H9 (cell line): ENCODE data around the gene P4HB. TPM values are rescaled to one million over a fixed set of nuclear protein-coding genes. Genes with fewer than 3 reads are reported as not detected.

Source experiments
- DNase-seq: peaks from one replicate; pipeline ENCODE4 v3.0.0-alpha.2; 2017
- H2AFZ ChIP-seq: one replicate; pipeline ENCODE4 v1.6.1; 2013; ENCODE audit warnings: mild to moderate bottlenecking, low read length, control low read depth, moderate library complexity
- H2AK5ac ChIP-seq: 2 replicates; pipeline ENCODE4 v1.6.1; 2013; ENCODE audit warnings: low read length, control low read depth, mixed read lengths; ENCODE audit not compliant: insufficient read length
- H2BK120ac ChIP-seq: one replicate; pipeline ENCODE4 v1.6.1; 2013; ENCODE audit warnings: low read depth, mild to moderate bottlenecking, low read length, control low read depth, inconsistent platforms; ENCODE audit not compliant: poor library complexity, severe bottlenecking
- H2BK12ac ChIP-seq: 2 replicates; pipeline ENCODE4 v1.6.1; 2013; ENCODE audit warnings: low read length, control low read depth, mixed read lengths, low read depth; ENCODE audit not compliant: insufficient read length
- H2BK15ac ChIP-seq: 2 replicates; pipeline ENCODE4 v1.6.1; 2013; ENCODE audit warnings: low read depth, low read length, control low read depth
- H2BK20ac ChIP-seq: one replicate; pipeline ENCODE4 v1.6.1; 2013; ENCODE audit warnings: low read depth, mild to moderate bottlenecking, low read length, control low read depth, inconsistent platforms; ENCODE audit not compliant: poor library complexity, severe bottlenecking
- H2BK5ac ChIP-seq: 2 replicates; pipeline ENCODE4 v1.6.1; 2013; ENCODE audit warnings: low read length, control low read depth, mixed read lengths; ENCODE audit not compliant: insufficient read length
- H3K14ac ChIP-seq: 2 replicates; pipeline ENCODE4 v1.6.1; 2013; ENCODE audit warnings: low read length, control low read depth; ENCODE audit not compliant: insufficient read depth
- H3K18ac ChIP-seq: 2 replicates; pipeline ENCODE4 v1.6.1; 2013; ENCODE audit warnings: low read depth, mild to moderate bottlenecking, mixed read lengths, low read length, control low read depth; ENCODE audit not compliant: insufficient read length
- H3K23ac ChIP-seq: 2 replicates; pipeline ENCODE4 v1.6.1; 2013; ENCODE audit warnings: low read length, control low read depth, mixed read lengths, low read depth; ENCODE audit not compliant: insufficient read length
- H3K23me2 ChIP-seq: 2 replicates; pipeline ENCODE4 v1.6.1; 2013; ENCODE audit warnings: low read depth, mild to moderate bottlenecking, mixed read lengths, low read length, control low read depth; ENCODE audit not compliant: insufficient read length, poor library complexity, severe bottlenecking
- H3K27ac ChIP-seq: 2 replicates; pipeline ENCODE4 v1.5.1; 2013; ENCODE audit warnings: low read length, control low read depth, mixed read lengths, low read depth; ENCODE audit not compliant: insufficient read length
- H3K27me3 ChIP-seq: 2 replicates; pipeline ENCODE4 v1.6.1; 2013; ENCODE audit warnings: low read length, control low read depth, inconsistent platforms; ENCODE audit not compliant: insufficient read depth
- H3K4ac ChIP-seq: 2 replicates; pipeline ENCODE4 v1.6.1; 2013; ENCODE audit warnings: low read depth, mild to moderate bottlenecking, control low read depth, inconsistent platforms, low read length, moderate library complexity
- H3K4me1 ChIP-seq: 2 replicates; pipeline ENCODE4 v1.6.1; 2013; ENCODE audit warnings: low read length, control low read depth, inconsistent platforms; ENCODE audit not compliant: insufficient read depth
- H3K4me2 ChIP-seq: 2 replicates; pipeline ENCODE4 v1.6.1; 2013; ENCODE audit warnings: low read length, control low read depth, mixed read lengths; ENCODE audit not compliant: insufficient read length, insufficient read depth
- H3K56ac ChIP-seq: 2 replicates; pipeline ENCODE4 v1.6.1; 2013; ENCODE audit warnings: low read depth, mild to moderate bottlenecking, mixed read lengths, low read length, control low read depth; ENCODE audit not compliant: insufficient read length
- H3K79me1 ChIP-seq: 2 replicates; pipeline ENCODE4 v1.6.1; 2013; ENCODE audit warnings: low read depth, mild to moderate bottlenecking, moderate library complexity, low read length, control low read depth, inconsistent platforms; ENCODE audit not compliant: insufficient read depth, poor library complexity, severe bottlenecking
- H3K79me2 ChIP-seq: 2 replicates; pipeline ENCODE4 v1.6.1; 2013; ENCODE audit warnings: low read length, control low read depth, inconsistent platforms; ENCODE audit not compliant: insufficient read depth
- H3K9ac ChIP-seq: 2 replicates; pipeline ENCODE4 v1.6.1; 2013; ENCODE audit warnings: low read length, control low read depth, mixed read lengths; ENCODE audit not compliant: insufficient read length; ENCODE audit errors: extremely low read depth
- H3K9me3 ChIP-seq: one replicate; pipeline ENCODE4 v1.6.1; 2013; ENCODE audit warnings: low read depth, low read length, inconsistent platforms; ENCODE audit not compliant: control insufficient read depth
- H3T11ph ChIP-seq: one replicate; pipeline ENCODE4 v1.6.1; 2013; ENCODE audit warnings: mild to moderate bottlenecking, low read length, control low read depth, inconsistent platforms
- H4K20me1 ChIP-seq: one replicate; pipeline ENCODE4 v1.6.1; 2013; ENCODE audit not compliant: control insufficient read depth, insufficient read length, insufficient read depth
- H4K5ac ChIP-seq: 2 replicates; pipeline ENCODE4 v1.6.1; 2013; ENCODE audit warnings: low read depth, mild to moderate bottlenecking, mixed read lengths, low read length, control low read depth; ENCODE audit not compliant: insufficient read length
- H4K8ac ChIP-seq: replicated peaks from 2 replicates; pipeline ENCODE4 v1.6.1; 2013; ENCODE audit warnings: low read length, control low read depth, mixed read lengths, low read depth; ENCODE audit not compliant: insufficient read length
- H4K91ac ChIP-seq: 2 replicates; pipeline ENCODE4 v1.6.1; 2013; ENCODE audit warnings: low read depth, mild to moderate bottlenecking, moderate library complexity, mixed read lengths, low read length, control low read depth; ENCODE audit not compliant: insufficient read length
- H3K27ac Mint-ChIP-seq, 3 experiments: 2 replicates in 2 of 3; 3 replicates in 1 of 3; pipeline ENCODE4 v1.8.0; 2020 to 2021; ENCODE audit warnings: mixed read lengths in 3 of 3, mild to moderate bottlenecking in 1 of 3, moderate library complexity in 1 of 3
- H3K27me3 Mint-ChIP-seq: 2 replicates; pipeline ENCODE4 v1.8.0; 2021; ENCODE audit warnings: low read depth, mild to moderate bottlenecking, moderate library complexity, mixed read lengths
- H3K36me3 Mint-ChIP-seq, 3 experiments: 2 replicates in 2 of 3; 3 replicates in 1 of 3; pipeline ENCODE4 v1.8.0; 2020 to 2021; ENCODE audit warnings: low read depth in 3 of 3, mixed read lengths in 3 of 3; ENCODE audit not compliant: insufficient read depth in 1 of 3
- H3K4me1 Mint-ChIP-seq, 2 experiments: 2 replicates each; pipeline ENCODE4 v1.8.0; 2020; ENCODE audit warnings: mixed read lengths in 2 of 2
- H3K4me3 Mint-ChIP-seq, 2 experiments: 2 replicates in 1 of 2; 3 replicates in 1 of 2; pipeline ENCODE4 v1.8.0; 2020 to 2021; ENCODE audit warnings: mild to moderate bottlenecking in 2 of 2, mixed read lengths in 2 of 2, moderate library complexity in 1 of 2
- H3K9me3 Mint-ChIP-seq, 2 experiments: 2 replicates in 1 of 2; 3 replicates in 1 of 2; pipeline ENCODE4 v1.8.0; 2020; ENCODE audit warnings: mild to moderate bottlenecking in 2 of 2, mixed read lengths in 2 of 2, moderate library complexity in 1 of 2
- WGBS: extraction: QIAGEN DNeasy Blood & Tissue Kit; methylation state at CpG from one replicate; pipeline ENCODE4 v1.1.7; 2013; ENCODE audit warnings: missing lambda C conversion rate, low lambda C conversion rate, mixed read lengths; ENCODE audit not compliant: insufficient read length; ENCODE audit errors: extremely low coverage; 5-methylcytosine and 5-hydroxymethylcytosine counted together
- total RNA-seq: library from RNA; stranded (reverse); gene quantifications from 2 replicates; pipeline ENCODE4 v1.2.1, GENCODE V29; 2021
- TF ChIP-seq, protein P1 (sequence below): fragments of 200-600 bp; sonication (generic); conservative IDR thresholded peaks from 3 replicates; pipeline ENCODE4 v1.8.0; 2021; ENCODE audit warnings: antibody characterized with exemption, mild to moderate bottlenecking

The P4HB gene
- total RNA-seq, 1 experiment from 2014 or later, result 366 TPM

DNA sequence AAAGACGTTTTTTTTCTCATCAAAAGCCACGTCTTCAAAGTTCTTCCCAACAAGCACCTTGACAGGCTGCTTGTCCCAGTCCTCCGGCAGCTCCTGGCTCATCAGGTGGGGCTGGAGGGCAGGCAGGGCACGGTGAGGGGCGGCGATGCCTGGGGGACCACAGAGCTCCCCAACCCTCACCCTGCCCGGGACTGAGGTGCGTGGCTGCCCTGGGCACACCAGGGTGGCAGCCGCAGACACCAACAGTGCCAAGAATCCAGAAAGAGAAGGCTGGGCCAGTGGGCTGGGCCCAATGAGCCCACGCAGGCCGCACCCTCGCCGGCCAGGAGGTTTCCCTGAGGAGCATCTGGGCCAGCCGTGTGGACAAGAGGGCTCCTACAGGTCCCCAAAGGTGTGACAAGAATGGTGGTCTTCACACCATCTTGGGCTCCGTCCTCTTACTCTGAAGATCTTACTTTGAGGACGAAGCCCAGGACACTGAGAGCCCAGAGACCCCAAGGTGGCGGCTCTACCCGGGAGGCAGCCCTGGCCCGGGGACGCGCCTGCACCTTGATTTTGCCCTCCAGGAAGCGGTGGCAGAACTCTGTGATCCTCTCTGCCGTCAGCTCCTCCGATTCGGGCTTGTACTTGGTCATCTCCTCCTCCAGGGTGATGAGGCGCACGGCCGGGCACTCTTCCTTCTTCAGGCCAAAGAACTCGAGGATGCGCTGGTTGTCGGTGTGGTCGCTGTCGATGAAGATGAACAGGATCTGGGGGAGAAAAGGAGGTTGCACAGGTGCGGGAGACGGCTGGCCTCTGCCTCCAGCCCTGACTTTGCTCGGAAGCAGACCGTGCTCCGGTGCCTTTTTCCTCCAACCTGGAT is 14.2 kb downstream of the P4HB start:
- H3K4me2 ChIP-seq, result no peak overlapping the region
- H3T11ph ChIP-seq, result no peak overlapping the region
- no peaks in the 10 kb centered on the region for H3K27me3 Mint-ChIP-seq
- no peak overlapping the region for H2BK5ac ChIP-seq
- H3K4me1 Mint-ChIP-seq, result no peaks in the 10 kb centered on the region
- H3K9ac ChIP-seq, result no peak overlapping the region
- DNase-seq, result no peak
- no peak overlapping the region for H3K27ac ChIP-seq
- no peak overlapping the region for H3K4me3 Mint-ChIP-seq
- H2AK5ac ChIP-seq, result no peak overlapping the region
- no peak overlapping the region for H4K8ac ChIP-seq
- no peak overlapping the region for H2BK20ac ChIP-seq
- no peaks in the 10 kb centered on the region for H3K27me3 ChIP-seq
- no peaks in the 10 kb centered on the region for H3K9me3 ChIP-seq
- H4K5ac ChIP-seq, result no peak overlapping the region
- H3K27ac Mint-ChIP-seq, result no peak overlapping the region
- H3K4me1 ChIP-seq, result no peaks in the 10 kb centered on the region
- no peaks in the 10 kb centered on the region for H3K23me2 ChIP-seq
- no peak overlapping the region for H2BK120ac ChIP-seq
- no peak overlapping the region for H4K91ac ChIP-seq
- no peak overlapping the region for H2BK15ac ChIP-seq
- H3K23ac ChIP-seq, result no peak overlapping the region
- H3K56ac ChIP-seq, result no peak overlapping the region
- H4K20me1 ChIP-seq, result no peaks in the 10 kb centered on the region
- H2BK12ac ChIP-seq, result no peak overlapping the region
- no peak overlapping the region for H3K18ac ChIP-seq
- no peaks in the 10 kb centered on the region for H3K9me3 Mint-ChIP-seq
- H3K79me1 ChIP-seq, result no peaks in the 10 kb centered on the region
- no peak overlapping the region for H2AFZ ChIP-seq
- H3K14ac ChIP-seq, result no peak overlapping the region
- no CpG with 5 or more reads among the region's 38 CpGs for WGBS
- no peaks in the 10 kb centered on the region for H3K79me2 ChIP-seq
- TF ChIP-seq, protein P1, sequence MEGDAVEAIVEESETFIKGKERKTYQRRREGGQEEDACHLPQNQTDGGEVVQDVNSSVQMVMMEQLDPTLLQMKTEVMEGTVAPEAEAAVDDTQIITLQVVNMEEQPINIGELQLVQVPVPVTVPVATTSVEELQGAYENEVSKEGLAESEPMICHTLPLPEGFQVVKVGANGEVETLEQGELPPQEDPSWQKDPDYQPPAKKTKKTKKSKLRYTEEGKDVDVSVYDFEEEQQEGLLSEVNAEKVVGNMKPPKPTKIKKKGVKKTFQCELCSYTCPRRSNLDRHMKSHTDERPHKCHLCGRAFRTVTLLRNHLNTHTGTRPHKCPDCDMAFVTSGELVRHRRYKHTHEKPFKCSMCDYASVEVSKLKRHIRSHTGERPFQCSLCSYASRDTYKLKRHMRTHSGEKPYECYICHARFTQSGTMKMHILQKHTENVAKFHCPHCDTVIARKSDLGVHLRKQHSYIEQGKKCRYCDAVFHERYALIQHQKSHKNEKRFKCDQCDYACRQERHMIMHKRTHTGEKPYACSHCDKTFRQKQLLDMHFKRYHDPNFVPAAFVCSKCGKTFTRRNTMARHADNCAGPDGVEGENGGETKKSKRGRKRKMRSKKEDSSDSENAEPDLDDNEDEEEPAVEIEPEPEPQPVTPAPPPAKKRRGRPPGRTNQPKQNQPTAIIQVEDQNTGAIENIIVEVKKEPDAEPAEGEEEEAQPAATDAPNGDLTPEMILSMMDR, result no peak
- H3K36me3 Mint-ChIP-seq, result peaks cover 21 to 61% (median 44%) of the 10 kb centered on the region in 3 experiments; a peak in 6 of 7 replicates
- H3K4ac ChIP-seq, result no peak overlapping the region
